Chondrocyte (in vitro differentiated cells): Measurements from ENCODE around the gene PSENEN. TPM values are rescaled to one million over a fixed set of nuclear protein-coding genes. Genes with fewer than 3 reads are reported as not detected.

Experiments used
- DNase-seq: peaks from one replicate; pipeline ENCODE4 v3.0.0; 2021; ENCODE audit warnings: mixed read lengths, low spot score
- H3K27ac Mint-ChIP-seq: one replicate; pipeline ENCODE4 v1.8.0; 2021; ENCODE audit warnings: mild to moderate bottlenecking, moderate library complexity, mixed read lengths; ENCODE audit not compliant: unreplicated experiment
- H3K27me3 Mint-ChIP-seq: 2 replicates; pipeline ENCODE4 v1.8.0; 2021; ENCODE audit warnings: low read depth, mixed read lengths
- H3K36me3 Mint-ChIP-seq: 2 replicates; pipeline ENCODE4 v1.8.0; 2021; ENCODE audit warnings: low read depth, mixed read lengths
- H3K4me1 Mint-ChIP-seq: 2 replicates; pipeline ENCODE4 v1.8.0; 2021; ENCODE audit warnings: low read depth, mild to moderate bottlenecking, mixed read lengths
- H3K4me3 Mint-ChIP-seq: one replicate; pipeline ENCODE4 v1.8.0; 2021; ENCODE audit warnings: mild to moderate bottlenecking, moderate library complexity, mixed read lengths; ENCODE audit not compliant: unreplicated experiment
- H3K9me3 Mint-ChIP-seq: 2 replicates; pipeline ENCODE4 v1.8.0; 2021; ENCODE audit warnings: low read depth, mixed read lengths
- CTCF ChIP-seq: fragments of 200-600 bp; sonication (generic); IDR thresholded peaks from 2 replicates; pipeline ENCODE4 v1.5.0; 2021; ENCODE audit warnings: antibody characterized with exemption, mild to moderate bottlenecking, moderate library complexity
- total RNA-seq: library from RNA; stranded (reverse); gene quantifications from 3 replicates; pipeline ENCODE4 v1.2.1, GENCODE V29; 2021

The PSENEN gene
- total RNA-seq, 1 donor from 2014 or later, result 59.9 TPM

- no peak for DNase-seq
- Mint-ChIP-seq H3K36me3 (peaks cover 57% of the 10 kb centered on the region), H3K4me1 (no peaks in the 10 kb centered on the region), H3K4me3 (no peak overlapping the region), H3K27ac (no peak overlapping the region), H3K9me3 (no peaks in the 10 kb centered on the region), H3K27me3 (no peaks in the 10 kb centered on the region)
- TF ChIP-seq CTCF, result no peak
Measured at GRCh38 chr19:35727956-35728706, 17.3 kb upstream of the PSENEN start.

- Mint-ChIP-seq H3K9me3 (no peaks in the 10 kb centered on the region), H3K4me3 (no peak overlapping the region), H3K4me1 (no peaks in the 10 kb centered on the region), H3K36me3 (peaks cover 51% of the 10 kb centered on the region), H3K27ac (no peak overlapping the region), H3K27me3 (no peaks in the 10 kb centered on the region)
- TF ChIP-seq CTCF, result no peak
- DNase-seq, result peak; percentile 86
Measured at GRCh38 chr19:35729021-35729420, 16.4 kb upstream of the PSENEN start.

DNA sequence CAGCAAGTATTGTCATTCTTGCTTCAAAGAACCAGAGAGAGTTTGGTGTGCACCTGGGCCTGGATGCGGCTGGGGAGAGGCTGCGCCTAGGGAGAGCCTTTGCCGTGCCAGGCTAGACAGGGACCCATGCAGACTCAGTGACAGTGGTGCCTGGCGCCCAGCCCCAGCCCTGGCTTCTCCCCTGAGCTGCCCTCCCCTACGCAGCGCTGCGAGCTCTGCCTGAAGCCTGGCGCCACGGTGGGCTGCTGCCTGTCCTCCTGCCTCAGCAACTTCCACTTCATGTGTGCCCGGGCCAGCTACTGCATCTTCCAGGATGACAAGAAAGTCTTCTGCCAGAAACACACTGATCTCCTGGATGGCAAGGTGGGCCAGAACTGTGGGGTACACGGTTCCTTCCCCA lies 15.7 kb upstream of the PSENEN start:
- Mint-ChIP-seq H3K9me3 (no peaks in the 10 kb centered on the region), H3K36me3 (peaks cover 55% of the 10 kb centered on the region), H3K4me1 (no peaks in the 10 kb centered on the region), H3K27ac (no peak overlapping the region), H3K4me3 (no peak overlapping the region), H3K27me3 (no peaks in the 10 kb centered on the region)
- no peak for TF ChIP-seq CTCF
- DNase-seq, result peak; percentile 86

- no peak overlapping the region for H3K27ac Mint-ChIP-seq
- H3K4me1 Mint-ChIP-seq, result no peaks in the 10 kb centered on the region
- no peak overlapping the region for H3K4me3 Mint-ChIP-seq
- no peak for TF ChIP-seq CTCF
- H3K36me3 Mint-ChIP-seq, result peaks cover 53% of the 10 kb centered on the region
- H3K27me3 Mint-ChIP-seq, result no peaks in the 10 kb centered on the region
- peak; percentile 65 for DNase-seq
- H3K9me3 Mint-ChIP-seq, result no peaks in the 10 kb centered on the region
Measured at GRCh38 chr19:35730326-35730725, 15.1 kb upstream of the PSENEN start.

GRCh38 chr19:35731353-35731752 lies 14.1 kb upstream of the PSENEN start:
- no peak overlapping the region for H3K27ac Mint-ChIP-seq
- peaks cover 45% of the 10 kb centered on the region for H3K36me3 Mint-ChIP-seq

More at GRCh38 chr19:35731353-35731752, 14.1 kb upstream of the PSENEN start:
- no peak for DNase-seq
- Mint-ChIP-seq H3K4me1 (no peaks in the 10 kb centered on the region), H3K27me3 (no peaks in the 10 kb centered on the region), H3K4me3 (no peak overlapping the region), H3K9me3 (no peaks in the 10 kb centered on the region)
- TF ChIP-seq CTCF, result no peak
